Purkinje cell (primary cell): Measurements from ENCODE around the gene PIK3R6. TPM values are rescaled to one million over a fixed set of nuclear protein-coding genes. Genes with fewer than 3 reads are reported as not detected.

Experiments used
- polyA plus RNA-seq: library from polyadenylated mRNA; unstranded; fragments of >200 nt; fragmentation: Nextera tagmentation; gene quantifications from 2 replicates; pipeline ENCODE4 v1.2.1, GENCODE V29; 2014

Gene PIK3R6
- polyA plus RNA-seq: not detected in 2 replicates

GRCh38 chr17:8867361-8867981 is at the start of gene PIK3R6:
TSS of gene PIK3R6 (minus strand) at chr17:8867674. CDS start at chr17:8849794, 17,880 bp downstream.

GRCh38 chr17:8798846-8799569 is 68.5 kb downstream of the PIK3R6 start, which contains the start of gene MFSD6L:
TSS of gene MFSD6L (minus strand) at chr17:8799365. CDS start at chr17:8799120, 245 bp downstream.

GRCh38 chr17:8758137-8758596 is 109.3 kb downstream of the PIK3R6 start, which contains the start of gene SPDYE4:
TSS of gene SPDYE4 (minus strand) at chr17:8758546. CDS start at chr17:8758382, 164 bp downstream.

Other genes with a start within 250 kb of the PIK3R6 start
- gene MYH10, start 236.9 kb downstream of the PIK3R6 start, polyA plus RNA-seq: 160 and 192 TPM in 2 replicates
- gene CCDC42, start 122.8 kb downstream of the PIK3R6 start, polyA plus RNA-seq: not detected in 2 replicates
- not detected in 2 replicates for gene SPDYE4, start 109.1 kb downstream of the PIK3R6 start, polyA plus RNA-seq
- gene MFSD6L, start 68.3 kb downstream of the PIK3R6 start, polyA plus RNA-seq: not detected in 2 replicates
- gene PIK3R5, start 98.0 kb upstream of the PIK3R6 start, polyA plus RNA-seq: not detected in 2 replicates
- gene NTN1, start 153.8 kb upstream of the PIK3R6 start, polyA plus RNA-seq: 0.04 TPM in 1 of 2 replicates, not detected in the other